CD4-positive, CD25-positive, alpha-beta regulatory T cell (primary cell): ENCODE results near the gene ADAM12. TPM values are rescaled to one million over a fixed set of nuclear protein-coding genes. Genes with fewer than 3 reads are reported as not detected.

ENCODE experiments used
- ATAC-seq, 2 donors: fragments of 150-1000 bp; cut with Tn5 transposase; one replicate each; pipeline ENCODE4 v1.10.0; 2021; ENCODE audit warnings: low read depth in 2 of 2, moderate number of reproducible peaks in 2 of 2, moderate library complexity in 1 of 2
- DNase-seq, 3 donors: peaks; one replicate each; pipeline versions ENCODE4 v3.0.0 to v3.0.0-alpha.2; 2012 to 2022; ENCODE audit warnings: mixed read lengths in 1 of 3
- H3K27ac ChIP-seq: one replicate; pipeline ENCODE4 v1.7.0; 2013; ENCODE audit warnings: mild to moderate bottlenecking, low read length; ENCODE audit not compliant: insufficient read depth, poor library complexity, severe bottlenecking
- H3K27me3 ChIP-seq: one replicate; pipeline ENCODE4 v1.7.0; 2013; ENCODE audit warnings: low read length; ENCODE audit not compliant: control insufficient read depth, insufficient read depth
- H3K36me3 ChIP-seq: one replicate; pipeline ENCODE4 v1.7.0; 2013; ENCODE audit warnings: mild to moderate bottlenecking, low read length, moderate library complexity; ENCODE audit not compliant: control insufficient read depth, insufficient read depth
- H3K4me1 ChIP-seq: 2 replicates; pipeline ENCODE4 v1.7.0; 2013; ENCODE audit warnings: mild to moderate bottlenecking, low read length; ENCODE audit not compliant: insufficient read depth, control insufficient read depth, poor library complexity, severe bottlenecking
- H3K4me3 ChIP-seq: one replicate; pipeline ENCODE4 v1.7.0; 2013; ENCODE audit warnings: low read depth, mild to moderate bottlenecking, low read length, moderate library complexity
- H3K9me3 ChIP-seq, 2 experiments: 1 replicate in 1 of 2; 2 replicates in 1 of 2; pipeline ENCODE4 v1.7.0; 2013; ENCODE audit warnings: low read length in 2 of 2, mild to moderate bottlenecking in 1 of 2, moderate library complexity in 1 of 2; ENCODE audit not compliant: control insufficient read depth in 2 of 2
- H3K27ac Mint-ChIP-seq, 3 donors: one replicate each; pipeline ENCODE4 v1.8.0; 2020 to 2022; ENCODE audit warnings: mild to moderate bottlenecking in 3 of 3, mixed read lengths in 3 of 3, moderate library complexity in 2 of 3
- H3K27me3 Mint-ChIP-seq: one replicate; pipeline ENCODE4 v1.8.0; 2022; ENCODE audit warnings: mild to moderate bottlenecking, mixed read lengths
- H3K36me3 Mint-ChIP-seq: one replicate; pipeline ENCODE4 v1.8.0; 2020; ENCODE audit warnings: mixed read lengths
- H3K4me1 Mint-ChIP-seq, 4 donors: one replicate each; pipeline ENCODE4 v1.8.0; 2020 to 2022; ENCODE audit warnings: mixed read lengths in 4 of 4, mild to moderate bottlenecking in 1 of 4
- H3K4me3 Mint-ChIP-seq, 4 donors: one replicate each; pipeline ENCODE4 v1.8.0; 2020 to 2022; ENCODE audit warnings: mild to moderate bottlenecking in 4 of 4, mixed read lengths in 4 of 4, moderate library complexity in 3 of 4
- H3K9me3 Mint-ChIP-seq, 7 donors: one replicate each; pipeline ENCODE4 v1.8.0; 2020 to 2022; ENCODE audit warnings: mixed read lengths in 7 of 7, mild to moderate bottlenecking in 3 of 7, moderate library complexity in 2 of 7
- polyA plus RNA-seq, 4 donors: library from polyadenylated mRNA; unstranded; fragments of 300-500 nt; fragmentation: Illumina TruSeq; gene quantifications; one replicate each; pipeline ENCODE4 v1.2.3, GENCODE V29; 2021
- total RNA-seq: library from RNA; stranded (reverse); gene quantifications from one replicate; pipeline ENCODE4 v1.2.3, GENCODE V29; 2022

The ADAM12 gene
- total and polyA plus RNA-seq, 5 donors from 2014 or later, result 1.3 to 3.8 (median 1.9) TPM

- H3K36me3 Mint-ChIP-seq, result no peaks in the 10 kb centered on the region
- no peak overlapping the region for H3K27ac Mint-ChIP-seq
- H3K9me3 Mint-ChIP-seq, result peaks cover 0 to 6% (median 0%) of the 10 kb centered on the region in 7 donors
- Histone ChIP-seq H3K9me3 (no peaks in the 10 kb centered on the region), H3K4me3 (no peak overlapping the region), H3K27ac (no peak overlapping the region), H3K27me3 (no peaks in the 10 kb centered on the region), H3K36me3 (no peaks in the 10 kb centered on the region), H3K4me1 (no peaks in the 10 kb centered on the region)
- H3K27me3 Mint-ChIP-seq, result peaks cover 4% of the 10 kb centered on the region
- DNase-seq (no peak), ATAC-seq (no peak)
- peaks cover 0 to 20% (median 13%) of the 10 kb centered on the region in 4 donors for H3K4me1 Mint-ChIP-seq
- H3K4me3 Mint-ChIP-seq, result no peak overlapping the region
Observed at GRCh38 chr10:126158133-126158892, 230.0 kb downstream of the ADAM12 start.

- Mint-ChIP-seq H3K9me3 (peaks cover 0 to 6% (median 0%) of the 10 kb centered on the region in 7 donors), H3K27me3 (peaks cover 4% of the 10 kb centered on the region), H3K4me3 (no peak overlapping the region), H3K27ac (no peak overlapping the region), H3K4me1 (peaks cover 0 to 20% (median 13%) of the 10 kb centered on the region in 4 donors), H3K36me3 (no peaks in the 10 kb centered on the region)
- Histone ChIP-seq H3K4me1 (no peaks in the 10 kb centered on the region), H3K9me3 (no peaks in the 10 kb centered on the region), H3K36me3 (no peaks in the 10 kb centered on the region), H3K27ac (no peak overlapping the region), H3K4me3 (no peak overlapping the region), H3K27me3 (no peaks in the 10 kb centered on the region)
- DNase-seq, result no peak
- ATAC-seq, result no peak
Observed at GRCh38 chr10:126157189-126157588, 231.1 kb downstream of the ADAM12 start.

- Mint-ChIP-seq H3K27ac (peak overlapping the region in 2 of 3 donors; percentile 53 to 86), H3K9me3 (peaks cover 0 to 7% (median 0%) of the 10 kb centered on the region in 7 donors), H3K36me3 (no peaks in the 10 kb centered on the region), H3K4me1 (peaks cover 0 to 20% (median 13%) of the 10 kb centered on the region in 4 donors), H3K4me3 (peak overlapping the region in 3 of 4 donors; percentile 57 to 90 (median 75)), H3K27me3 (peaks cover 4% of the 10 kb centered on the region)
- no peak overlapping the region for H3K27ac ChIP-seq
- H3K27me3 ChIP-seq, result no peaks in the 10 kb centered on the region
- no peaks in the 10 kb centered on the region for H3K4me1 ChIP-seq
- H3K4me3 ChIP-seq, result peak overlapping the region; percentile 57
- no peak for DNase-seq
- no peaks in the 10 kb centered on the region for H3K9me3 ChIP-seq
- H3K36me3 ChIP-seq, result no peaks in the 10 kb centered on the region
- no peak for ATAC-seq
Observed at GRCh38 chr10:126156503-126156902, 231.8 kb downstream of the ADAM12 start.

GRCh38 chr10:126156012-126156411 is 232.3 kb downstream of the ADAM12 start:
- Mint-ChIP-seq H3K27me3 (peaks cover 4% of the 10 kb centered on the region), H3K36me3 (no peaks in the 10 kb centered on the region), H3K4me3 (peak overlapping the region in 3 of 4 donors; percentile 57 to 90 (median 75)), H3K27ac (peak overlapping the region in 2 of 3 donors; percentile 53 to 86), H3K9me3 (peaks cover 0 to 7% (median 0%) of the 10 kb centered on the region in 7 donors), H3K4me1 (peaks cover 0 to 20% (median 13%) of the 10 kb centered on the region in 4 donors)
- Histone ChIP-seq H3K27ac (no peak overlapping the region), H3K36me3 (no peaks in the 10 kb centered on the region), H3K27me3 (no peaks in the 10 kb centered on the region), H3K9me3 (peaks cover 0 to 5% of the 10 kb centered on the region in 2 experiments), H3K4me3 (peak overlapping the region; percentile 57), H3K4me1 (no peaks in the 10 kb centered on the region)
- peak in 1 of 3 donors; percentile 17 for DNase-seq
- ATAC-seq, result peak in 1 of 2 donors; percentile 47

GRCh38 chr10:126155528-126155927 is 232.7 kb downstream of the ADAM12 start:
- ATAC-seq (no peak), DNase-seq (no peak)
- peaks cover 0 to 7% (median 2%) of the 10 kb centered on the region in 7 donors for H3K9me3 Mint-ChIP-seq
- H3K36me3 Mint-ChIP-seq, result no peaks in the 10 kb centered on the region
- H3K27me3 ChIP-seq, result no peaks in the 10 kb centered on the region
- peak overlapping the region in 2 of 3 donors; percentile 83 to 86 for H3K27ac Mint-ChIP-seq
- peaks cover 0 to 7% of the 10 kb centered on the region in 2 experiments for H3K9me3 ChIP-seq
- peak overlapping the region in 1 of 4 donors; percentile 57 for H3K4me3 Mint-ChIP-seq
- peak overlapping the region; percentile 57 for H3K4me3 ChIP-seq
- H3K27me3 Mint-ChIP-seq, result peaks cover 4% of the 10 kb centered on the region
- H3K36me3 ChIP-seq, result no peaks in the 10 kb centered on the region
- no peak overlapping the region for H3K27ac ChIP-seq
- H3K4me1 ChIP-seq, result no peaks in the 10 kb centered on the region
- peaks cover 0 to 20% (median 13%) of the 10 kb centered on the region in 4 donors for H3K4me1 Mint-ChIP-seq

GRCh38 chr10:126153711-126154628 is 234.3 kb downstream of the ADAM12 start:
- Mint-ChIP-seq H3K36me3 (no peaks in the 10 kb centered on the region), H3K4me3 (no peak overlapping the region), H3K4me1 (peaks cover 0 to 20% (median 13%) of the 10 kb centered on the region in 4 donors), H3K27me3 (peaks cover 2% of the 10 kb centered on the region), H3K27ac (no peak overlapping the region), H3K9me3 (peaks cover 0 to 12% (median 2%) of the 10 kb centered on the region in 7 donors)
- no peak overlapping the region for H3K27ac ChIP-seq
- ATAC-seq, result no peak
- H3K27me3 ChIP-seq, result no peaks in the 10 kb centered on the region
- no peak overlapping the region for H3K4me3 ChIP-seq
- H3K9me3 ChIP-seq, result peaks cover 0 to 8% of the 10 kb centered on the region in 2 experiments
- H3K36me3 ChIP-seq, result no peaks in the 10 kb centered on the region
- no peaks in the 10 kb centered on the region for H3K4me1 ChIP-seq
- no peak for DNase-seq

GRCh38 chr10:126147866-126148587 is 240.2 kb downstream of the ADAM12 start:
- Histone ChIP-seq H3K27me3 (no peaks in the 10 kb centered on the region), H3K4me1 (no peaks in the 10 kb centered on the region), H3K27ac (no peak overlapping the region), H3K9me3 (peaks cover 0 to 8% of the 10 kb centered on the region in 2 experiments), H3K4me3 (no peak overlapping the region), H3K36me3 (no peaks in the 10 kb centered on the region)
- H3K36me3 Mint-ChIP-seq, result no peaks in the 10 kb centered on the region
- H3K4me1 Mint-ChIP-seq, result peaks cover 0 to 1% (median 0%) of the 10 kb centered on the region in 4 donors
- no peak overlapping the region for H3K4me3 Mint-ChIP-seq
- DNase-seq (no peak), ATAC-seq (no peak)
- H3K27ac Mint-ChIP-seq, result no peak overlapping the region
- no peaks in the 10 kb centered on the region for H3K27me3 Mint-ChIP-seq
- H3K9me3 Mint-ChIP-seq, result peaks cover 0 to 12% (median 2%) of the 10 kb centered on the region in 7 donors
